Gastrocnemius medialis (tissue), 4 donors: ENCODE results near the gene EPB41L1.

ENCODE experiments used
- POLR2A ChIP-seq, 2 donors: fragments of 450-650 bp; IDR thresholded peaks; one replicate each; pipeline ENCODE4 v1.6.1; 2017; ENCODE audit warnings: antibody characterized with exemption in 2 of 2, mild to moderate bottlenecking in 2 of 2, moderate library complexity in 2 of 2
- TF ChIP-seq, protein P1 (sequence below), 5 experiments: fragments of 450-650 bp in 3 of 5; fragments of 200-600 bp in 2 of 5; sonication (generic) in 2 of 5; IDR thresholded peaks in 4 of 5; conservative IDR thresholded peaks in 1 of 5; 1 replicate in 4 of 5; 2 replicates in 1 of 5; pipeline ENCODE4 v1.5.1; 2016 to 2019; ENCODE audit warnings: antibody characterized with exemption in 5 of 5, mild to moderate bottlenecking in 3 of 5, moderate library complexity in 3 of 5

DNA sequence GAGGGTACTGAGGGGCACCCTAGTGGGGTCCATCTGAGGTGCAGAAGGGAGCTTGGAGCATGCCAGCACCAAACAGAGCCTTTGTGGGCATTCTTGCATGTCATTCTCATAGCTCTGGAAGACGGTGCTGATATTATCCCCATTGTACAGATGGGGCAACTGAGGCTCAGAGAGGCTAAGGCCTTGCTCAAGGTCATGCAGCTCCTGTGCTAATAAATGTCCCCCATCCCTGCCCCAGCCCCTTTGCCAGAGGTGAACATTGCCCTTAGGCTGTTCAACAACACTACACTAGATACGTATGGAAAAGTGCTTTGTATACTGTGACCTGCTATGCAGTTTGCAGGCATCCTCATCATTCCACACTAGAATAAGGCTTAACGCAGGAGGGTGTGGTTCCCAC lies 5.5 kb upstream of the EPB41L1 start:
- no peak for TF ChIP-seq POLR2A (IDR thresholded peaks at IDR 0.05)
- TF ChIP-seq, protein P1, sequence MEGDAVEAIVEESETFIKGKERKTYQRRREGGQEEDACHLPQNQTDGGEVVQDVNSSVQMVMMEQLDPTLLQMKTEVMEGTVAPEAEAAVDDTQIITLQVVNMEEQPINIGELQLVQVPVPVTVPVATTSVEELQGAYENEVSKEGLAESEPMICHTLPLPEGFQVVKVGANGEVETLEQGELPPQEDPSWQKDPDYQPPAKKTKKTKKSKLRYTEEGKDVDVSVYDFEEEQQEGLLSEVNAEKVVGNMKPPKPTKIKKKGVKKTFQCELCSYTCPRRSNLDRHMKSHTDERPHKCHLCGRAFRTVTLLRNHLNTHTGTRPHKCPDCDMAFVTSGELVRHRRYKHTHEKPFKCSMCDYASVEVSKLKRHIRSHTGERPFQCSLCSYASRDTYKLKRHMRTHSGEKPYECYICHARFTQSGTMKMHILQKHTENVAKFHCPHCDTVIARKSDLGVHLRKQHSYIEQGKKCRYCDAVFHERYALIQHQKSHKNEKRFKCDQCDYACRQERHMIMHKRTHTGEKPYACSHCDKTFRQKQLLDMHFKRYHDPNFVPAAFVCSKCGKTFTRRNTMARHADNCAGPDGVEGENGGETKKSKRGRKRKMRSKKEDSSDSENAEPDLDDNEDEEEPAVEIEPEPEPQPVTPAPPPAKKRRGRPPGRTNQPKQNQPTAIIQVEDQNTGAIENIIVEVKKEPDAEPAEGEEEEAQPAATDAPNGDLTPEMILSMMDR (IDR thresholded peaks at IDR 0.05 in 4 of 5, conservative IDR thresholded peaks at IDR 0.05 in 1 of 5), result no peak
